H1 (cell line): ENCODE measurements around the gene TFB1M. TPM values are rescaled to one million over a fixed set of nuclear protein-coding genes. Genes with fewer than 3 reads are reported as not detected.

Experiments used
- CTCF ChIA-PET: fragments of 300-600 bp; sonication (Branson Sonifier 250); formaldehyde crosslinking; loops from one replicate; lab custom pipeline; 2021; ENCODE audit not compliant: partially characterized antibody; lab: Charles Lee
- POLR2A ChIA-PET: fragments of 300-600 bp; sonication (Branson Sonifier 250); formaldehyde crosslinking; loops from one replicate; lab custom pipeline; 2021; ENCODE audit warnings: inconsistent platforms; ENCODE audit not compliant: partially characterized antibody; lab: Charles Lee
- DNase-seq, 2 experiments: peaks; one replicate each; pipeline versions ENCODE4 v3.0.0 to v3.0.0-alpha.2; 2010 to 2022; ENCODE audit warnings: low spot score in 2 of 2, low read depth in 1 of 2, mixed read lengths in 1 of 2
- FAIRE-seq: peaks from 2 replicates; lab custom pipeline; 2011; peaks lifted over from hg19 to GRCh38; lab: Jason Lieb, UNC
- H2AFZ ChIP-seq: 2 replicates; pipeline ENCODE4 v1.8.1; 2012; ENCODE audit warnings: low read length, inconsistent platforms
- H2AK5ac ChIP-seq: 2 replicates; pipeline ENCODE4 v1.6.1; 2013; ENCODE audit warnings: low read depth, low read length
- H2BK120ac ChIP-seq: replicated peaks from 2 replicates; pipeline ENCODE3; 2013; ENCODE audit warnings: low read depth, low read length, inconsistent platforms
- H2BK12ac ChIP-seq: 2 replicates; pipeline ENCODE4 v1.6.1; 2013; ENCODE audit warnings: low read depth, low read length
- H2BK15ac ChIP-seq: 2 replicates; pipeline ENCODE4 v1.6.1; 2013; ENCODE audit warnings: low read length
- H2BK20ac ChIP-seq: 2 replicates; pipeline ENCODE4 v1.6.1; 2013; ENCODE audit warnings: low read length
- H2BK5ac ChIP-seq: 2 replicates; pipeline ENCODE4 v1.6.1; 2013; ENCODE audit warnings: low read depth, low read length
- H3K14ac ChIP-seq: 2 replicates; pipeline ENCODE4 v1.6.1; 2013; ENCODE audit warnings: inconsistent platforms; ENCODE audit not compliant: insufficient read length
- H3K18ac ChIP-seq: 2 replicates; pipeline ENCODE4 v1.6.1; 2013; ENCODE audit warnings: low read length; ENCODE audit errors: extremely low read depth
- H3K23ac ChIP-seq: 2 replicates; pipeline ENCODE4 v1.6.1; 2013; ENCODE audit warnings: inconsistent platforms; ENCODE audit not compliant: insufficient read length
- H3K23me2 ChIP-seq: 2 replicates; pipeline ENCODE4 v1.6.1; 2013; ENCODE audit warnings: low read depth, low read length
- H3K27ac ChIP-seq: 2 replicates; pipeline ENCODE4 v1.6.1; 2011; ENCODE audit warnings: low read depth, low read length, inconsistent platforms
- H3K27me3 ChIP-seq, 4 experiments: replicated peaks in 1 of 4; 1 replicate in 1 of 4; 2 replicates in 3 of 4; pipeline versions ENCODE4 v1.6.1 to v1.8.1; 2011 to 2013; ENCODE audit warnings: low read length in 3 of 4, mild to moderate bottlenecking in 3 of 4, inconsistent platforms in 2 of 4, mixed read lengths in 2 of 4, moderate library complexity in 1 of 4; ENCODE audit not compliant: control insufficient read depth in 3 of 4, insufficient read depth in 3 of 4; ENCODE audit errors: extremely low read depth in 1 of 4
- H3K36me3 ChIP-seq, 4 experiments: 2 replicates each; pipeline versions ENCODE4 v1.6.1 to v1.8.1; 2011 to 2013; ENCODE audit warnings: mild to moderate bottlenecking in 4 of 4, low read length in 3 of 4, moderate library complexity in 2 of 4, control low read depth in 1 of 4, inconsistent platforms in 1 of 4; ENCODE audit not compliant: insufficient read depth in 4 of 4, control insufficient read depth in 2 of 4
- H3K4ac ChIP-seq: replicated peaks from 2 replicates; pipeline ENCODE3; 2013; ENCODE audit warnings: low read length, low read depth, mixed read lengths, inconsistent platforms; ENCODE audit not compliant: insufficient read length
- H3K4me1 ChIP-seq, 4 experiments: replicated peaks in 1 of 4; 1 replicate in 1 of 4; 2 replicates in 3 of 4; pipeline versions ENCODE4 v1.6.1 to v1.8.1; 2011 to 2013; ENCODE audit warnings: low read length in 3 of 4, inconsistent platforms in 2 of 4, mixed read lengths in 1 of 4; ENCODE audit not compliant: insufficient read depth in 4 of 4, control insufficient read depth in 3 of 4
- H3K4me2 ChIP-seq, 2 experiments: 2 replicates each; pipeline versions ENCODE4 v1.6.1 to v1.8.1; 2011 to 2013; ENCODE audit warnings: low read depth in 2 of 2, low read length in 2 of 2, control low read depth in 1 of 2, inconsistent platforms in 1 of 2, mild to moderate bottlenecking in 1 of 2; ENCODE audit not compliant: insufficient read depth in 1 of 2
- H3K4me3 ChIP-seq, 4 experiments: fragments of 200-600, 300-600 bp in 1 of 4; sonication (generic), shearing (Covaris generic), sonication (Bioruptor Twin) in 1 of 4; 2 replicates each; pipeline versions ENCODE4 v1.5.1 to v1.8.1; 2011 to 2016; ENCODE audit warnings: low read length in 4 of 4, low read depth in 3 of 4, control low read depth in 2 of 4, inconsistent platforms in 2 of 4, mild to moderate bottlenecking in 2 of 4, mixed read lengths in 1 of 4, moderate library complexity in 1 of 4; ENCODE audit not compliant: insufficient read depth in 2 of 4; ENCODE audit errors: extremely low read depth in 1 of 4
- H3K56ac ChIP-seq: replicated peaks from 2 replicates; pipeline ENCODE3; 2013; ENCODE audit warnings: low read depth, mild to moderate bottlenecking, mixed read lengths, low read length, inconsistent platforms; ENCODE audit not compliant: insufficient read length
- H3K79me1 ChIP-seq: 2 replicates; pipeline ENCODE4 v1.6.1; 2013; ENCODE audit warnings: low read depth, low read length, control low read depth
- H3K79me2 ChIP-seq, 2 experiments: 2 replicates each; pipeline versions ENCODE4 v1.6.1 to v1.8.1; 2012 to 2013; ENCODE audit warnings: low read length in 2 of 2, mild to moderate bottlenecking in 2 of 2, inconsistent platforms in 1 of 2; ENCODE audit not compliant: insufficient read depth in 2 of 2, control insufficient read depth in 1 of 2
- H3K9ac ChIP-seq, 4 experiments: replicated peaks in 1 of 4; 1 replicate in 1 of 4; 2 replicates in 3 of 4; pipeline versions ENCODE4 v1.6.1 to v1.8.1; 2011 to 2013; ENCODE audit warnings: low read depth in 3 of 4, low read length in 3 of 4, control low read depth in 2 of 4, mild to moderate bottlenecking in 2 of 4, moderate library complexity in 2 of 4, inconsistent platforms in 1 of 4; ENCODE audit errors: extremely low read depth in 1 of 4
- H3K9me3 ChIP-seq, 2 experiments: 2 replicates each; pipeline versions ENCODE4 v1.6.1 to v1.8.1; 2012 to 2013; ENCODE audit warnings: mild to moderate bottlenecking in 2 of 2, moderate library complexity in 2 of 2, control low read depth in 1 of 2, inconsistent platforms in 1 of 2, low read depth in 1 of 2, low read length in 1 of 2, mixed read lengths in 1 of 2; ENCODE audit not compliant: insufficient read depth in 2 of 2
- H4K20me1 ChIP-seq, 2 experiments: replicated peaks in 1 of 2; 2 replicates each; pipeline versions ENCODE3 to v1.8.1; 2011 to 2013; ENCODE audit warnings: inconsistent platforms in 2 of 2, low read length in 2 of 2, mild to moderate bottlenecking in 1 of 2; ENCODE audit not compliant: insufficient read depth in 2 of 2, control insufficient read depth in 1 of 2
- H4K5ac ChIP-seq: 2 replicates; pipeline ENCODE4 v1.6.1; 2013; ENCODE audit warnings: low read length, low read depth, mixed read lengths, inconsistent platforms; ENCODE audit not compliant: insufficient read length
- H4K8ac ChIP-seq: 2 replicates; pipeline ENCODE4 v1.8.0; 2013; ENCODE audit warnings: mild to moderate bottlenecking, moderate library complexity, low read length, inconsistent platforms; ENCODE audit not compliant: insufficient read depth; ENCODE audit errors: extremely low read depth
- H4K91ac ChIP-seq: replicated peaks from 2 replicates; pipeline ENCODE3; 2013; ENCODE audit warnings: low read length, mixed read lengths, inconsistent platforms; ENCODE audit not compliant: insufficient read length
- POU5F1 ChIP-seq: IDR thresholded peaks from 2 replicates; pipeline ENCODE4 v1.6.1; 2011; ENCODE audit warnings: low read depth, mild to moderate bottlenecking, low read length, moderate library complexity
- WGBS, 2 experiments: shearing (Covaris generic) in 1 of 2; methylation state at CpG; one replicate each; pipeline versions ENCODE4 v1.1.6 to v1.1.7; 2013 to 2015; ENCODE audit warnings: low lambda C conversion rate in 2 of 2, mixed read lengths in 2 of 2, inconsistent platforms in 1 of 2, low coverage in 1 of 2, missing lambda C conversion rate in 1 of 2; ENCODE audit not compliant: insufficient replicate concordance in 2 of 2, insufficient coverage in 1 of 2, insufficient read length in 1 of 2; ENCODE audit errors: extremely low coverage in 1 of 2, missing lambda C conversion rate in 1 of 2; 5-methylcytosine and 5-hydroxymethylcytosine counted together
- polyA plus RNA-seq, 7 experiments: library from polyadenylated mRNA; depleted of rRNA in 3 of 7; stranded (reverse) in 5 of 7; unstranded in 2 of 7; fragments of >200 nt in 5 of 7; fragments of 200-250 nt in 2 of 7; gene quantifications; 1 replicate in 5 of 7; 2 replicates in 1 of 7; 4 replicates in 1 of 7; pipeline versions ENCODE4 v1.2.1 to v1.2.3, GENCODE V29; 2011 to 2013; ENCODE audit warnings: missing spikeins in 2 of 7, mixed read lengths in 2 of 7
- total RNA-seq: library from RNA; stranded (reverse); fragmentation: NEBNext Ultra II Directional; extraction: Animal tissue kit (Norgen Biotek cat#: 25700); gene quantifications from 2 replicates; pipeline ENCODE4 v1.2.1, GENCODE V29; 2021

TFB1M gene
- total and polyA plus RNA-seq, 2 of the 8 experiments (the other 6 are each of a cell fraction or from before 2014, with no cell fraction given) = 28.2 to 49.4 TPM

GRCh38 chr6:155232848-155233247, 81.4 kb downstream of the TFB1M start:
- no peak for FAIRE-seq
- H3K56ac ChIP-seq = no peak overlapping the region
- CTCF ChIA-PET = interaction anchor here (1.3 to 5.6 kb wide), 3 partner anchors 14 to 55 kb away, joined by 3 to 48 read pairs (median 17); no protein-coding TSS in a partner anchor
- no peak overlapping the region for H2BK15ac ChIP-seq
- no peak overlapping the region for H2BK20ac ChIP-seq
- H3K4me1 ChIP-seq = peaks cover 0 to 4% (median 0%) of the 10 kb centered on the region in 4 experiments; a peak in 2 of 7 replicates
- H2BK120ac ChIP-seq = no peak overlapping the region
- H3K23ac ChIP-seq = no peak overlapping the region
- no peak overlapping the region for H2BK5ac ChIP-seq
- peaks cover 8% of the 10 kb centered on the region in 2 experiments; a peak in 3 of 4 replicates for H3K9me3 ChIP-seq
- no peak for DNase-seq
- H3K4me3 ChIP-seq = no peak overlapping the region
- no peak overlapping the region for H3K27ac ChIP-seq
- no peak overlapping the region for H2AFZ ChIP-seq
- H4K20me1 ChIP-seq = no peaks in the 10 kb centered on the region
- no peak overlapping the region for H3K18ac ChIP-seq
- H3K27me3 ChIP-seq = no peaks in the 10 kb centered on the region
- no peak overlapping the region for H4K5ac ChIP-seq
- no peak overlapping the region for H2AK5ac ChIP-seq
- 85% methylated on average over 6 of the region's 6 CpGs; no CpG with 5 or more reads in 1 of the 2 experiments for WGBS, 2 experiments
- H3K79me2 ChIP-seq = no peaks in the 10 kb centered on the region
- no peak overlapping the region for H3K4me2 ChIP-seq
- H3K14ac ChIP-seq = no peak overlapping the region
- no peak overlapping the region for H2BK12ac ChIP-seq
- H3K9ac ChIP-seq = no peak overlapping the region
- peaks cover 0 to 3% (median 0%) of the 10 kb centered on the region in 4 experiments; a peak in 1 of 8 replicates for H3K36me3 ChIP-seq
- POLR2A ChIA-PET = interaction anchor here (1.2 to 1.4 kb wide), 2 partner anchors 16 to 36 kb away, joined by 3 to 4 read pairs; no protein-coding TSS in a partner anchor
- H4K8ac ChIP-seq = no peak overlapping the region
- no peak overlapping the region for H4K91ac ChIP-seq
- no peaks in the 10 kb centered on the region for H3K79me1 ChIP-seq
- no peaks in the 10 kb centered on the region for H3K23me2 ChIP-seq
- H3K4ac ChIP-seq = no peak overlapping the region
- TF ChIP-seq POU5F1 = no peak
